ENCODE data around the gene CFC1. TPM values are rescaled to one million over a fixed set of nuclear protein-coding genes. Genes with fewer than 3 reads are reported as not detected.
"Not testable (repeated sequence)": the region's sequence is repeated elsewhere in the genome, so short reads cannot be mapped to it uniquely, and the experiment has no call there.

CFC1 gene
- not detected in 2 replicates for total RNA-seq (2012; rRNA removed)
- polyA plus RNA-seq (2012; rRNA removed) = not detected in 2 replicates
- not detected in 2 replicates for polyA plus RNA-seq (2012; cell fraction: cytosol; rRNA removed)
- polyA plus RNA-seq (2012; cell fraction: nucleus; rRNA removed; ENCODE audit: low replicate concordance) = not detected in 2 replicates
- not detected for Bru-seq, nascent RNA
- BruChase-seq, experiment 1, labeled RNA remaining after a 6-hour chase = not detected
- BruChase-seq, experiment 2, labeled RNA remaining after a 2-hour chase = not detected
- long read RNA-seq = 0 reads

DNA sequence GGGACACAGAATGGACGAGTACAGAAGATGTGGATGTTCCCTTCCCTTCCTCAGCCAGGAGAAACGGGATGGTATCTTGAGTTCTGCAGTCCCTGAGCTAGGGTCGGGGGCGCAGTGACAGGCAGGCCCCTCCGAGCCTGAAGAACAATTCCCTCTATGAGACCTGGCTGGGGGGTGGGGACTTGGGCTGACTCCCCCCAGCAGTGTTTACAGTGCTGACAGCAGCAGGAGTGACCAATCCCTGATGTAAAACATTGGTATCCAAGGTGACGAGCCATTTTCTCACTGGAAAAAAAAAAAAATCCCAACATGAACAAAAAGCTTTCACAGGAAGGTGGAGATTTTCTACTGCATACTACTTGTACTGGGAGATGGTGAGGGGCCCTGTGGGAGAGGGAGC is at the start of gene CFC1:
CFC1 (minus strand) TSS at position 183 of the 400 bp plus-strand sequence. CDS start 288 bp downstream, outside the sequence.
- H3K18ac ChIP-seq (ENCODE audit: low read depth, low read length); H4K91ac ChIP-seq (ENCODE audit: insufficient read depth, low read depth, low read length); ATAC-seq (ENCODE audit: low read depth); H3K79me1 ChIP-seq (ENCODE audit: low read depth in 1 of 2, low read length in 2 of 2); H2AK5ac ChIP-seq (ENCODE audit: low read depth, low read length); H3K9me1 ChIP-seq (ENCODE audit: insufficient read depth, low read length); H4K20me1 ChIP-seq (ENCODE audit: insufficient read depth, low read length); H3K4me3 ChIP-seq (ENCODE audit: insufficient read depth, low read depth, low read length); H3K4me2 ChIP-seq (ENCODE audit: low read depth, low read length); H4K5ac ChIP-seq (ENCODE audit: low read depth, low read length); H3K56ac ChIP-seq (ENCODE audit: extremely low read depth, insufficient read depth, low read length); H3K9me3 ChIP-seq (ENCODE audit: control insufficient read depth, insufficient read depth, low read length); H3K27ac ChIP-seq (ENCODE audit: insufficient read depth, low read length); H4K8ac ChIP-seq (ENCODE audit: low read depth in 2 of 2, low read length in 2 of 2); POLR2A ChIA-PET (ENCODE audit: unreplicated experiment); DNase-seq; H2BK20ac ChIP-seq (ENCODE audit: low read depth, low read length); in situ Hi-C loops (cut with MboI; ENCODE audit: low sequenced_read_pairs); H2AFZ ChIP-seq (replicated peaks; ENCODE audit: low read length, poor library complexity); H3K36me3 ChIP-seq (ENCODE audit: control insufficient read depth, insufficient read depth, low read length); H2AK9ac ChIP-seq (replicated peaks; ENCODE audit: low read depth, low read length, poor library complexity); intact Hi-C loops (cut with micrococcal nuclease); H3K4ac ChIP-seq (ENCODE audit: low read depth, low read length); H2BK5ac ChIP-seq (ENCODE audit: low read depth, low read length, poor library complexity, severe bottlenecking); H3K14ac ChIP-seq (replicated peaks; ENCODE audit: low read depth, low read length); H3K27me3 ChIP-seq (ENCODE audit: control insufficient read depth, insufficient read depth, low read length); dilution Hi-C loops (cut with HindIII; ENCODE audit: low sequenced_read_pairs, unreplicated experiment); H3K9ac ChIP-seq (ENCODE audit: low read depth, low read length); CTCF ChIA-PET; H2BK15ac ChIP-seq (ENCODE audit: low read depth, low read length); H2BK120ac ChIP-seq (ENCODE audit: low read depth, low read length); H3K23ac ChIP-seq (ENCODE audit: low read depth, low read length); BruUV-seq (replicated peaks); H3K4me1 ChIP-seq (ENCODE audit: control insufficient read depth, insufficient read depth, low read length): not testable (repeated sequence)
- no CpG with 5 or more reads among the region's 6 CpGs for WGBS, 2 experiments (ENCODE audit: extremely low coverage in 2 of 2, insufficient read length in 1 of 2)

DNA sequence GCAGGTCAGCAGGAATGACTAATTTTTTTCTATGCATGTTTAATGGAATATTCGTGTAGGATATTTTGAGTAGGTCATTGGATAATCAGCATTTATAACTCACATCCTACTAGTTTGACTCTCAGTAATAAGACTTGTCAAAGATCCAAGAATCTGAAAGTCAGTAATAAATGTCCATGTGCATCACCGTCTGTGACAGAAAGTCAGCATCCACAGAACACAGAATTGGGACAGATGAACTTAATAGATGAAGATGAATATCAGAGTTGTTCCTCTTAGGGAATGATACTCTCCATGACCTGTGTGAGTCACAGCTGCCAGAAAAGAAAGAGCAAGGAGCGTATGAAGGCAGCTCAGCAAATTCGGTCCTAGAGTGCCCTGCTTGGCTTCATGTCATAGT is 42.3 kb upstream of the CFC1 start:
- H2AK9ac ChIP-seq (replicated peaks; ENCODE audit: low read depth, low read length, poor library complexity); H2AK5ac ChIP-seq (ENCODE audit: low read depth, low read length); intact Hi-C loops (cut with micrococcal nuclease); H3K79me1 ChIP-seq (ENCODE audit: low read depth in 1 of 2, low read length in 2 of 2); H3K4me1 ChIP-seq (ENCODE audit: control insufficient read depth, insufficient read depth, low read length); POLR2A ChIA-PET (ENCODE audit: unreplicated experiment); H3K9me3 ChIP-seq (ENCODE audit: control insufficient read depth, insufficient read depth, low read length); H2BK120ac ChIP-seq (ENCODE audit: low read depth, low read length); H3K9me1 ChIP-seq (ENCODE audit: insufficient read depth, low read length); CTCF ChIA-PET; H4K8ac ChIP-seq (ENCODE audit: low read depth in 2 of 2, low read length in 2 of 2); DNase-seq; H4K91ac ChIP-seq (ENCODE audit: insufficient read depth, low read depth, low read length); in situ Hi-C loops (cut with MboI; ENCODE audit: low sequenced_read_pairs); H4K5ac ChIP-seq (ENCODE audit: low read depth, low read length); H3K27me3 ChIP-seq (ENCODE audit: control insufficient read depth, insufficient read depth, low read length); H2AFZ ChIP-seq (replicated peaks; ENCODE audit: low read length, poor library complexity); H3K18ac ChIP-seq (ENCODE audit: low read depth, low read length); ATAC-seq (ENCODE audit: low read depth); dilution Hi-C loops (cut with HindIII; ENCODE audit: low sequenced_read_pairs, unreplicated experiment); H3K36me3 ChIP-seq (ENCODE audit: control insufficient read depth, insufficient read depth, low read length); H2BK15ac ChIP-seq (ENCODE audit: low read depth, low read length); H3K14ac ChIP-seq (replicated peaks; ENCODE audit: low read depth, low read length); H3K4me3 ChIP-seq (ENCODE audit: insufficient read depth, low read depth, low read length); H3K9ac ChIP-seq (ENCODE audit: low read depth, low read length); H4K20me1 ChIP-seq (ENCODE audit: insufficient read depth, low read length); H3K4me2 ChIP-seq (ENCODE audit: low read depth, low read length); H2BK20ac ChIP-seq (ENCODE audit: low read depth, low read length); H2BK5ac ChIP-seq (ENCODE audit: low read depth, low read length, poor library complexity, severe bottlenecking); H3K4ac ChIP-seq (ENCODE audit: low read depth, low read length); BruUV-seq (replicated peaks); H3K27ac ChIP-seq (ENCODE audit: insufficient read depth, low read length); H3K23ac ChIP-seq (ENCODE audit: low read depth, low read length); H3K56ac ChIP-seq (ENCODE audit: extremely low read depth, insufficient read depth, low read length): not testable (repeated sequence)
- no CpG with 5 or more reads among the region's 4 CpGs for WGBS, 2 experiments (ENCODE audit: extremely low coverage in 2 of 2, insufficient read length in 1 of 2)

Measured in IMR-90 (cell line).